ENCODE data around the gene WASHC2C.

DNA sequence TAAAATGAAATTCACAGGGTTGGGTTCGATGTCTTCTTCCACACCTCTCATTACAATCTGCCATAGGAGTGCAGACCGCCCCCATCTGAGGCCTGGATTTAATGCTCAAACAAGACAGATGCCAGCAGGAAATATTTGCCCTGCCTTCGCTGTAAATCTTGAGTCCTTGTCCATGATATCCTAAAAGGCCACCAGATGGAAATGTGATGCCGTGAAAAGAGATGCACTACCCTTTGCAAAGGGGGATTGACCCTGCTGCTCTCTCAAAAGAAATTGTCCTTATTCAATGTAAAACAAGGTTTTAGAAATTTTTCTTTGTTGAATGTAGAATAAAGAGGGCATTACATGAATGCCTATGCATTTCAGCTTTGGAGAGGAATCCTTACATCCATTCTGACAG lies 82.8 kb downstream of the WASHC2C start:
- no peak for TF ChIP-seq POLR2A (IDR thresholded peaks at IDR 0.05)
- no peak for TF ChIP-seq EP300 (IDR thresholded peaks at IDR 0.05)
- TF ChIP-seq, protein P1, sequence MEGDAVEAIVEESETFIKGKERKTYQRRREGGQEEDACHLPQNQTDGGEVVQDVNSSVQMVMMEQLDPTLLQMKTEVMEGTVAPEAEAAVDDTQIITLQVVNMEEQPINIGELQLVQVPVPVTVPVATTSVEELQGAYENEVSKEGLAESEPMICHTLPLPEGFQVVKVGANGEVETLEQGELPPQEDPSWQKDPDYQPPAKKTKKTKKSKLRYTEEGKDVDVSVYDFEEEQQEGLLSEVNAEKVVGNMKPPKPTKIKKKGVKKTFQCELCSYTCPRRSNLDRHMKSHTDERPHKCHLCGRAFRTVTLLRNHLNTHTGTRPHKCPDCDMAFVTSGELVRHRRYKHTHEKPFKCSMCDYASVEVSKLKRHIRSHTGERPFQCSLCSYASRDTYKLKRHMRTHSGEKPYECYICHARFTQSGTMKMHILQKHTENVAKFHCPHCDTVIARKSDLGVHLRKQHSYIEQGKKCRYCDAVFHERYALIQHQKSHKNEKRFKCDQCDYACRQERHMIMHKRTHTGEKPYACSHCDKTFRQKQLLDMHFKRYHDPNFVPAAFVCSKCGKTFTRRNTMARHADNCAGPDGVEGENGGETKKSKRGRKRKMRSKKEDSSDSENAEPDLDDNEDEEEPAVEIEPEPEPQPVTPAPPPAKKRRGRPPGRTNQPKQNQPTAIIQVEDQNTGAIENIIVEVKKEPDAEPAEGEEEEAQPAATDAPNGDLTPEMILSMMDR (IDR thresholded peaks at IDR 0.05) = no peak

All from ovary (tissue), 3 donors.